GM23338 (cell line): ENCODE data around the gene DOP1A. TPM values are rescaled to one million over a fixed set of nuclear protein-coding genes. Genes with fewer than 3 reads are reported as not detected.

Source experiments
- ATAC-seq: fragments of 200-7000 bp; cut with Tn5 transposase; 3 replicates; pipeline ENCODE4 v1.9.1; 2020
- DNase-seq: peaks from one replicate; pipeline ENCODE4 v3.0.0-alpha.2; 2015; ENCODE audit warnings: low spot score
- H2AFZ ChIP-seq: fragments of 200-600 bp; sonication (generic); 2 replicates; pipeline ENCODE4 v1.8.0; 2016; ENCODE audit warnings: antibody characterized with exemption, mild to moderate bottlenecking, moderate library complexity
- H3F3A ChIP-seq: fragments of 200-600 bp; sonication (generic); replicated peaks from 2 replicates; pipeline ENCODE4 v1.8.0; 2017; ENCODE audit warnings: antibody characterized with exemption, mixed run types, low read depth
- H3K27ac ChIP-seq: fragments of 200-600 bp; sonication (generic); 2 replicates; pipeline ENCODE4 v1.6.1; 2016; ENCODE audit warnings: low read depth
- H3K27me3 ChIP-seq: fragments of 200-600 bp; sonication (generic); 2 replicates; pipeline ENCODE4 v1.8.0; 2016; ENCODE audit warnings: mild to moderate bottlenecking, mixed run types, moderate library complexity; ENCODE audit not compliant: insufficient read depth
- H3K36me3 ChIP-seq: fragments of 200-600 bp; sonication (generic); 2 replicates; pipeline ENCODE4 v1.8.0; 2016; ENCODE audit warnings: mild to moderate bottlenecking; ENCODE audit not compliant: insufficient read depth
- H3K4me1 ChIP-seq: fragments of 200-600 bp; sonication (generic); 2 replicates; pipeline ENCODE4 v1.8.0; 2016; ENCODE audit warnings: mild to moderate bottlenecking, moderate library complexity; ENCODE audit not compliant: insufficient read depth
- H3K4me2 ChIP-seq: fragments of 200-600 bp; sonication (generic); 2 replicates; pipeline ENCODE4 v1.7.1; 2017; ENCODE audit warnings: mixed run types
- H3K4me3 ChIP-seq: fragments of 200-600 bp; sonication (generic); 2 replicates; pipeline ENCODE4 v1.6.1; 2016; ENCODE audit warnings: mixed run types
- H3K79me2 ChIP-seq: fragments of 200-600 bp; sonication (generic); replicated peaks from 2 replicates; pipeline ENCODE4 v1.8.0; 2017; ENCODE audit warnings: mild to moderate bottlenecking; ENCODE audit not compliant: insufficient read depth
- H3K9me2 ChIP-seq: fragments of 200-600 bp; sonication (generic); 2 replicates; pipeline ENCODE4 v1.8.0; 2017; ENCODE audit not compliant: insufficient read depth
- H4K20me1 ChIP-seq: fragments of 200-600 bp; sonication (generic); replicated peaks from 2 replicates; pipeline ENCODE4 v1.8.0; 2017; ENCODE audit warnings: mild to moderate bottlenecking; ENCODE audit not compliant: insufficient read depth
- H3K27ac Mint-ChIP-seq: 2 replicates; pipeline ENCODE4 v1.8.0; 2020; ENCODE audit warnings: inconsistent platforms, mild to moderate bottlenecking, moderate library complexity, mixed read lengths
- H3K27me3 Mint-ChIP-seq: 3 replicates; pipeline ENCODE4 v1.8.0; 2022; ENCODE audit warnings: low read depth, mild to moderate bottlenecking, moderate library complexity, mixed read lengths, inconsistent platforms; ENCODE audit not compliant: insufficient read depth, poor library complexity
- H3K36me3 Mint-ChIP-seq: 3 replicates; pipeline ENCODE4 v1.8.0; 2021; ENCODE audit warnings: low read depth, mild to moderate bottlenecking, inconsistent platforms, moderate library complexity, mixed read lengths
- H3K4me1 Mint-ChIP-seq: 3 replicates; pipeline ENCODE4 v1.8.0; 2020; ENCODE audit warnings: mild to moderate bottlenecking, inconsistent platforms, mixed read lengths
- H3K4me3 Mint-ChIP-seq: 3 replicates; pipeline ENCODE4 v1.8.0; 2021; ENCODE audit warnings: moderate library complexity, mild to moderate bottlenecking, inconsistent platforms, mixed read lengths
- H3K9me3 Mint-ChIP-seq: 3 replicates; pipeline ENCODE4 v1.8.0; 2020; ENCODE audit warnings: moderate library complexity, mild to moderate bottlenecking, inconsistent platforms, mixed read lengths
- CREB1 ChIP-seq: fragments of 250-450 bp; sonication (Bioruptor Pico); IDR thresholded peaks from 2 replicates; pipeline ENCODE4 v1.5.0; 2020; ENCODE audit warnings: low read depth, mild to moderate bottlenecking, moderate library complexity
- CTCF ChIP-seq, 2 experiments: fragments of 200-600 bp in 1 of 2; sonication (generic) in 1 of 2; conservative IDR thresholded peaks; 2 replicates each; pipeline versions ENCODE4 v1.5.1 to v1.6.1; 2016 to 2017; ENCODE audit warnings: antibody characterized with exemption in 2 of 2, low read depth in 2 of 2, mild to moderate bottlenecking in 2 of 2, moderate library complexity in 1 of 2
- ETS1 ChIP-seq: IDR thresholded peaks from 2 replicates; pipeline ENCODE4 v1.6.1; 2016; ENCODE audit warnings: antibody characterized with exemption
- EZH2 ChIP-seq: fragments of 200-600 bp; sonication (generic); IDR thresholded peaks from one replicate; pipeline ENCODE4 v1.8.0; 2017; ENCODE audit warnings: antibody characterized with exemption, mild to moderate bottlenecking, low read depth; ENCODE audit not compliant: unreplicated experiment
- EZH2phosphoT487 ChIP-seq: fragments of 200-600 bp; sonication (generic); IDR thresholded peaks from one replicate; pipeline ENCODE4 v1.8.1; 2018; ENCODE audit warnings: antibody characterized with exemption; ENCODE audit not compliant: unreplicated experiment
- JUNB ChIP-seq: IDR thresholded peaks from one replicate; pipeline ENCODE4 v1.6.1; 2016; ENCODE audit warnings: antibody characterized with exemption; ENCODE audit not compliant: unreplicated experiment
- NANOG ChIP-seq: IDR thresholded peaks from 2 replicates; pipeline ENCODE4 v1.6.1; 2016; ENCODE audit warnings: antibody characterized with exemption, borderline replicate concordance
- POLR2AphosphoS5 ChIP-seq: IDR thresholded peaks from 2 replicates; pipeline ENCODE4 v1.6.1; 2016; ENCODE audit warnings: antibody characterized with exemption, low read depth
- REST ChIP-seq: IDR thresholded peaks from one replicate; pipeline ENCODE4 v1.6.1; 2018; ENCODE audit warnings: antibody characterized with exemption; ENCODE audit not compliant: unreplicated experiment
- STAT1 ChIP-seq: IDR thresholded peaks from one replicate; pipeline ENCODE4 v1.6.1; 2016; ENCODE audit warnings: antibody characterized with exemption; ENCODE audit not compliant: unreplicated experiment
- ZNF114 ChIP-seq: fragments of 250-450 bp; sonication (Bioruptor Pico); IDR thresholded peaks from 2 replicates; pipeline ENCODE4 v1.5.0; 2020; ENCODE audit warnings: mild to moderate bottlenecking, moderate library complexity
- ZNF331 ChIP-seq: fragments of 250-450 bp; sonication (Bioruptor Pico); IDR thresholded peaks from 2 replicates; pipeline ENCODE4 v1.5.0; 2020; ENCODE audit warnings: low read depth, mild to moderate bottlenecking, moderate library complexity
- ZNF462 ChIP-seq: fragments of 250-450 bp; sonication (Bioruptor Pico); IDR thresholded peaks from 2 replicates; pipeline ENCODE4 v1.5.0; 2020; ENCODE audit warnings: mild to moderate bottlenecking, moderate library complexity
- polyA plus RNA-seq: library from polyadenylated mRNA; unstranded; fragments of >200 nt; fragmentation: Nextera tagmentation; extraction: Ambion mirVana; gene quantifications from 2 replicates; pipeline ENCODE4 v1.2.1, GENCODE V29; 2016
- total RNA-seq: library from RNA; depleted of rRNA; stranded (reverse); fragments of >200 nt; shearing (Covaris generic); gene quantifications from 2 replicates; pipeline ENCODE4 v1.2.3, GENCODE V29; 2014

Gene DOP1A
- total and polyA plus RNA-seq, 2 experiments from 2014 or later: 3.9 to 18.6 TPM

- DNase-seq (no peak), ATAC-seq (no peak)
- H3K4me3 Mint-ChIP-seq: no peak overlapping the region
- H3K79me2 ChIP-seq: peaks cover 19% of the 10 kb centered on the region
- H3K9me2 ChIP-seq: no peaks in the 10 kb centered on the region
- no peak overlapping the region for H2AFZ ChIP-seq
- H3K4me1 Mint-ChIP-seq: peaks cover 9% of the 10 kb centered on the region; the same call in 2 of the 3 replicates
- H3F3A ChIP-seq: no peaks in the 10 kb centered on the region
- H3K27ac Mint-ChIP-seq: no peak overlapping the region
- H3K4me3 ChIP-seq: no peak overlapping the region
- H3K27ac ChIP-seq: no peak overlapping the region
- H3K36me3 ChIP-seq: no peaks in the 10 kb centered on the region
- H3K4me2 ChIP-seq: no peak overlapping the region
- no peaks in the 10 kb centered on the region for H4K20me1 ChIP-seq
- H3K27me3 ChIP-seq: no peaks in the 10 kb centered on the region
- H3K36me3 Mint-ChIP-seq: peaks cover 3% of the 10 kb centered on the region; the same call in 2 of the 3 replicates
- H3K9me3 Mint-ChIP-seq: no peaks in the 10 kb centered on the region
- no peaks in the 10 kb centered on the region; the same call in 1 of the 2 replicates for H3K4me1 ChIP-seq
- TF ChIP-seq ZNF114 (CRISPR knock-in tag) (no peak), ZNF331 (CRISPR knock-in tag) (no peak), CREB1 (CRISPR knock-in tag) (no peak), EZH2 (no peak), ZNF462 (CRISPR knock-in tag) (no peak), POLR2AphosphoS5 (no peak), STAT1 (no peak), ETS1 (no peak), NANOG (no peak), JUNB (no peak), EZH2phosphoT487 (no peak), CTCF (conservative IDR thresholded peaks at IDR 0.05; ENCODE audit: low read depth in 2 of 2) (no peak), REST (no peak)
- H3K27me3 Mint-ChIP-seq: peaks cover 2% of the 10 kb centered on the region
Observed at GRCh38 chr6:83086751-83087150, 19.3 kb downstream of the DOP1A start.
